GM18868 (cell line): ENCODE results near the gene ERC1.

Experiments
- ATAC-seq: cut with Tn5 transposase; IDR thresholded peaks from one replicate; pipeline ENCODE4 v1.9.1; 2021; ENCODE audit warnings: mild to moderate bottlenecking, moderate library complexity; ENCODE audit not compliant: unreplicated experiment

ERC1 gene

GRCh38 chr12:1523046-1523445, 532.0 kb downstream of the ERC1 start:
- no peak for ATAC-seq

- ATAC-seq = no peak
Observed at GRCh38 chr12:1523558-1524050, 532.6 kb downstream of the ERC1 start.

- ATAC-seq = no peak
Observed at GRCh38 chr12:1525858-1526257, 534.8 kb downstream of the ERC1 start.

- ATAC-seq = no peak
Observed at GRCh38 chr12:1527789-1528188, 536.8 kb downstream of the ERC1 start.

GRCh38 chr12:1528791-1529190, 537.8 kb downstream of the ERC1 start:
- no peak for ATAC-seq

- ATAC-seq = no peak
Observed at GRCh38 chr12:1529228-1529861, 538.3 kb downstream of the ERC1 start.

GRCh38 chr12:1529862-1530591, 539.0 kb downstream of the ERC1 start:
- ATAC-seq = no peak

GRCh38 chr12:1530592-1531152, 539.6 kb downstream of the ERC1 start:
- no peak for ATAC-seq

GRCh38 chr12:1531153-1531653, 540.2 kb downstream of the ERC1 start:
- no peak for ATAC-seq

GRCh38 chr12:1531654-1532374, 540.8 kb downstream of the ERC1 start:
- no peak for ATAC-seq

GRCh38 chr12:1532375-1533165, 541.5 kb downstream of the ERC1 start:
- ATAC-seq = no peak

GRCh38 chr12:1533205-1533601, 542.2 kb downstream of the ERC1 start:
- peak; percentile 5 for ATAC-seq

- ATAC-seq = peak; percentile 52
Observed at GRCh38 chr12:1533602-1534304, 542.7 kb downstream of the ERC1 start.

GRCh38 chr12:1534748-1535147, 543.7 kb downstream of the ERC1 start:
- ATAC-seq = no peak

GRCh38 chr12:1536817-1537216, 545.8 kb downstream of the ERC1 start:
- no peak for ATAC-seq

GRCh38 chr12:1539135-1539534, 548.1 kb downstream of the ERC1 start:
- ATAC-seq = no peak

- ATAC-seq = no peak
Observed at GRCh38 chr12:1540690-1541089, 549.7 kb downstream of the ERC1 start.

- ATAC-seq = no peak
Observed at GRCh38 chr12:1542599-1542998, 551.6 kb downstream of the ERC1 start.

GRCh38 chr12:1544996-1545700, 554.1 kb downstream of the ERC1 start:
- ATAC-seq = no peak
